ELR (cell line): ENCODE results near the gene GPSM1.
"Not testable (repeated sequence)": the region's sequence is repeated elsewhere in the genome, so short reads cannot be mapped to it uniquely, and the experiment has no call there.

ENCODE experiments used
- DNase-seq: peaks from one replicate; pipeline ENCODE4 v3.0.0-alpha.2; 2015; ENCODE audit warnings: low read depth

GPSM1 gene

DNA sequence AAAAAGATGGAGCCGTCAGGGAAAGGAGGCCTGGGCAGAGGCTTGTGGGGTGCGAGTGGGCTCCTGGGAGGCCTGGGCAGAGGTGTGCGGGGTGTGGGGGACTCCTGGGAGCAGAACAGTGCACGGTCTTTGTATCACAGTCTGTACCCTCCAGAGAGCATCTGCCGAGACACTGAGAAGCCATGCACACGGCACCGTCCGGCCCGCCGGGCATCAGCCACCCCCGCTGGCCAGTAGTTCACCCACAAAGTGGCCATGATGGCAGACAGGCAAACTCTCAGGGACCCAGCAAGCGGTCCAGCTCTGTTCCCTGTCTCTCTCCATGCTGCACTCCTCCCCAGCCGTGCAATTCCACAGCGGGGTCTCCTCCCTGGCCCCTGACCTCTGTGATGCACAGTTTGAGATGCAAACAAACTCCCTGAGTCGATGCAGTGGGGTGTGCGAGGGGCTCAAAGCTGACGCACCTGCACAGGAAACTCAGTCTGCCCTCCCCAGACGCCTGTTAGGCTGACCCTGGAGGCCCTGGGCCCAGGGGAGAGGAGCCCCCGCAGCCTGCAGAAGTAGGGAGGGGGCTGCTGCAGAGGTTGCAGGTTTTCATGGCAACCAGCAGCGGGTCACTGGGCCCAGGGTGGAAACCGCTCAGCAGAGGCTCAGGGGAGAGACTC, 9.1 kb upstream of the GPSM1 start:
- DNase-seq, result no peak

DNA sequence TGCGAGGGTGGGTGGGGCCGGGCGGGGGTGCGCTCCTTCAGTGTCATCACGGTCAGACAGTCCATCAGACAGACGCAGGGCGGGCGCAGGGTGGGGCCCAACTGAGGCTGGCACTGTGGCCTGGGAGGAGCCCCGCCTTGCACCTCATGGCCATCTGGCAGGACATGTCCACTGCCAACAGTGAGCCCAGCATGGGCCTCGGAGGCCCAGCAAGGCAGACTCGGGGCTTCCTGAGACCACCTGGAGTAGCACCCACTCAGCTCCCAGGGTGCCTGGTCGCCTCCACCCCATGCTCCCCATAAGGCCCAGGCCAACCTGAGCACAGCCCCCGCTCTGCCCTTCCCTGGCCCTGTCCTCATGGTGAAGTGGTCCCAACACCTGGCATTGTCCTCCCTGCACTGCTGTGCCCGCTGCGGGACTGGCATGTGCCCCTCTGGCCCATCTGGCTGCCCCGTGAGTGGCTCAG, 8.5 kb upstream of the GPSM1 start:
- DNase-seq, result no peak

DNA sequence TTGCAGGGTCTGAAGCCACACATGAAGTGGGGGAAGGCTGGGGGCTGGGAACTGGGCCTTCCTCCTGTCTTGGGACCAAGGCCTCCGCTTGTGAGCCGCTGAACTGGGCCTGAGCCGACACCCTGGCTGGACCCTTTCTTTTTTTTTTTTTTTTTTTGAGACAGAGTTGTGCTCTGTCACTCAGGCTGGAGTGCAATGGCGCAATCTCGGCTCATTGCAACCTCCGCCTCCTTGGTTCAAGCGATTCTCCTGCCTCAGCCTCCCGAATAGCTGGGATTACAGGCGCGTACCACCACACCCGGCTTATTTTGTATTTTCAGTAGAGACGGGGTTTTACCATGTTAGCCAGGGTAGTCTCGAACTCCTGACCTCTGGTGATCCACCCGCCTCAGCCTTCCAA, 8.1 kb upstream of the GPSM1 start:
- not testable (repeated sequence) for DNase-seq

DNA sequence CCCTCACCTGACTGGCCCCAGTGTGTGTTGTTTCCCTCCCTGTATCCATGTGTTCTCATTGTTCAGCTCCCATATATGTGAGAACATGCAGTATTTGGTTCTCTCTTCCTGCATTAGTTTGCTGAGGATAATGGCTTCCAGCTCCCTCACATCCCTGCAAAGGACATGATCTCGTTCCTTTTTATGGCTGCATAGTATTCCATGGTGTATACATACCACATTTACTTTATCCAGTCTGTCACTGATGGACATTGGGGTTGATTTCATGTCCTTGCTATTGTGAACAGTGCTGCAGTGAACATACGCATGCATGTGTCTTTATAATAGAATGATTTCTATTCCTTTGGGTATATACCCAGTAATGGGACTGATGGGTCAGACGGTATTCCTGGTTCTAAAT, 7.4 kb upstream of the GPSM1 start:
- DNase-seq, result not testable (repeated sequence)

DNA sequence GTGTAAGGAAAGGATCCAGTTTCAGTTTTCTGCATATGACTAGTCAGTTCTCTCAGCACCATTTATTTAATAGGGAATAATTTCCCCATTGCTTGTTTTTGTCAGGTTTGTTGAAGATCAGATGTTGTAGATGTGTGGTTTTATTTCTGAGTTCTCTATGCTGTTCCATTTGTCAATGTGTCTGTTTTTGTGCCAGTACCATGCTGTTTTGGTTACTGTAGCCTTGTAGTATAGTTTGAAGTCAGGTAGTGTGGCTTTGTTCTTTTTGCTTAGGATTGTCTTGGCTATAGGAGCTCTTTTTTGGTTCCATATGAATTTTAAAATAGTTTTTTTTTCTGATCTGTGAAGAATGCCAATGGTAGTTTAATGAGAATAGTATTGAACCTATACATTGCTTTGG, 6.4 kb upstream of the GPSM1 start:
- not testable (repeated sequence) for DNase-seq

DNA sequence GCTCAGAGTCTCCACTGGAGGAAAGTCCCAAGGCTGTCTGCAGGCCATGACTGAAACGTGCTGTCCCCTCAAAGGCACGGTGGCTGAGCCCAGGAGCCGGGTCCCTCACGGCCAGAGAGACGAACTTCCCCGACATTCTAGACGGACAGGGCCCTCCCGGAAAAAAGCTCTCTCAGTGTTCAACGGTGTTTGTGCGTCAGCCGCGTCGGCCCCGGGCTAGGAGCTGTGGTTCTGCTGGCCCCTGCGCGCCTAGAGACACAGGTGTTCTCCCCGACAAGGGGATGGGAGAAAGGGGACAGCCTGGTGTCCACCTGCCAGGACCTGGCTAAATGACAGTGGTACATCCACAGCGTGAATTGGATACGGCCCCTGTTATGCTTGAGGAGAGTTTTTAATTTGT, 5.8 kb upstream of the GPSM1 start:
- no peak for DNase-seq

DNA sequence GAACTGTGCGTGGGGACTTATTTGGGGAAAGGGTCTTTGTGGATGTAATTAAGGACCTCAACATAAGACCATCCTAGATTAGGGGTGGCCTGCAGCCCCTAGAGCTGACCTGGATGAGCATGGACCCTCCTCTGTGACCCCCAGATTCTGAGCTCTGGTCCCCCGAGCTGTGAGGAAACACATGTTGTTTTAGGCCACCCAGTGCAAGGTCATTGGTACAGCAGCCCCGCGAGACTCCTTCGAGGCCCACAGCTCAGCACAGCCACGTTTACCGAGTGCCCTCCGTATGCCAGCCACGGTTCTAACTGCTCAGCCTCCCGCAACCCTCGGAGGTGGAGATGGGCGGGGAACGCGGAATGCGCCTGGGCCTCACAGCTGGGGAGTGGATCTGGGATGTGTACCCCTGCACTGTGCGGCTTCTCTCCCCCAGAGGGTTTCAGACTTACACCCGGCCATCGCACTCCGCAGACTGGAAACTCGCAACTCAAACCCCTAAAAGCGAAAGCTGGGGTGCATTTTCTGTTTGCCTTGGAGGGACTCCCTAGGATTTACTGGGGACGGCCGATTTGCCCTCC, 4.5 kb upstream of the GPSM1 start:
- no peak for DNase-seq

DNA sequence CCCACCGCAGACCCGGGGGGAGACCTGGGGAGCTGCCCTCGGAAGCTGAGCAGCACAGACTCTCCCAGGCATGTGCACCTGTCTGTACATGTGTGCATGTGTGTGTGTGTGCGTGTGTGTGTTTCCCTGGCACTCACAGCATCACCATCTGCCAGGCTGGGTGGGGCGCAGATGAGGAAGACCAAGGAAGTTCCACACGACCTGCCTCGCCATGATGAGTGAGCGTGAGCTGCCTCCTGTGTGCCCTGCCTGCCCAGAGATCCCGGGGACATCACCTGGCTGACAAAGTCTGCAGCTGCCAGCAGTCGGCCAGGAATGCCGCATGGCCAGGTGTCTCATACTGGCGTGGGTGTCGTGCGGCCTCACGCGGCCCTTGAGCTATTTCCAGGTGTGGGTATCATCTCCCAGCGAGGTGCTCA, 4.0 kb upstream of the GPSM1 start:
- DNase-seq, result no peak

DNA sequence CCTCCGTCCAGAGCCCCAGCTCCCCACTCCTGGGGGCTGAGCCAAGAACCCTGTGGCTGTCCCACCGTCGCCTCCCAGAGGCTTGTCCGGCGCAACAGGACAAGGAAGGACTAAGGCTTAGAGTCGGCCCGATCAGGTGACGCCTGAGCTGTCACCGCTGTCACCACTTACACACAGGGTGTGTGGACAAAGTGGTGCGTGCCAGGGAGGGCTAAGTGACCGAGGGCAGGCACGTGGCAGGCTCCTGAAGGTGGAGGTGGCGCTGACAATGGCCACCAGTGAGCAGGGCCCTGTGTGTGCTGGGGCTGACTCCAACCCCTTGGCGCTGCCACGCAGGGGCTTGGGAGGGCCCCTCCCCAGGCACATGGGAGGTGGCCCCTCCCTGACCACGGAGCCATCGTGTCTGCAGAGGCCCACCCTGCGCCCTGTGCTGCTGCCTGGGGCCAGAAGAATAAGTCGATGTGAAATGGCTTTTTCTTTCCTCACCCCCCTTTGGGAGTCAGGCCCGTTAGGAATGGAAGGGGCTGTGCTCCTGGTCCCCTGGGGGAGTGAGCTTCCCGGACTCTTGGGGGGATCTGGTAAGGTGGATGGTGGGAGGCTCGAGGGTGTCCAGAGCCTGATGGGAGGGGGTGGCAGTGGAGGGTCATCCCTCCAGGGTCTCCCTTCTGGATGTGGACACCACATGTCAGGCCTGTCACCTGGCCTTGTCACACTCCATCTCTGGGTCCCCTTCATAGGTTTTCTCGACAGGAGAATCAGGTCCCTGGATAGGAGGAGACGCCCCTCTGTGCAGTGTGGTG, 2.6 kb upstream of the GPSM1 start:
- DNase-seq, result no peak

DNA sequence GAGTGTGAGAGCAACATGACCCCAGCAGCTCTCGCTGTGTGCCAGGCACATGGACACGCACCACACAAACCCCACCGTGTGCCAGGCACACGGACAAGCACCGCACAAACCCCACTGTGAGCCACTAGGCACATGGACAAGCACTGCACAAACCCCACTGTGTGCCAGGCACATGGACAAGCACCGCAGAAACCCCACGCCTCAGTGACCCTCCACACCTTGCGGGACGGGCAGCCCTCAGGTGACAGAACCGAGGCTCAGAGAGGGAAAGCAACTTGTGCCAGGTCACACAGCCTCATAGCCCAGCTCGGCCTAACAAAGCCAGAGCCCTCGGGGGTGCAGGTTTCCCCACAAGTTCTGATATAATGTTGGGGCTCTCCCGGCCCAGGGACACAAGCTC, 2.0 kb upstream of the GPSM1 start:
- DNase-seq, result no peak

DNA sequence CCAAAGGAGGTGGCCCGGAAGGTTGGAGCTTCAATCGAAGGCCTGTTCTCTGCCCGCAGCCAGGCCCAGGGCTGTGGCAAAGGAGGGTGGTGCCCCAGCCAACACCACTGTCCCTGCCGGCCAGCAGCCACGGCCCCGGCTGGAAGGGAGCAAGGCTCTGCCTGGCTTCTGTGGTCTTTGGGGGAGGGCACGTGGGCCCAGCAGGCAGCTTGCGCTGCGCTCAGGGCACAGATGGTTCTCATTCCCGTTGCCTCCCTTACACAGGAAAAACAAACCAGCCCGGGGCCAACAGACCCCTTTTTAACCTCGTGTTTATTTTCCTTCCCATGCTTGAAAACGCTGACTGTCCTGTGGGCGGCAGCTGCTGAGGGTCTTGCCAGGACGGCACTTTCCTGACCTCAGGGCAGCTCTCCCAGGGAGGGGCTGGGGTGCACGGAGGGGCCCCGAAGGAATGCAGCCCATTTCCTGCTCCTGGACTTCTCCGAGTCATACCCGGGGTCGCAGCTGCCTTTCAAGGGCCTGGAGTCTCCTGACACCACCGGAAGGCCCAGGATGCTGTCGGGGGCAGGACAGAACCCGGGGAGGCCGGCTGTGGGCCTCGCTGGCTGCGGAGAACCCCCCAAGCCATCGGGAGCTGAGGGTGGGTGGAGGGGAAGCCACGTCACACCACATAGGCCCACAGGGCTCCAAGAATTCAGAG, 1.1 kb upstream of the GPSM1 start:
- peak; percentile 73 for DNase-seq

DNA sequence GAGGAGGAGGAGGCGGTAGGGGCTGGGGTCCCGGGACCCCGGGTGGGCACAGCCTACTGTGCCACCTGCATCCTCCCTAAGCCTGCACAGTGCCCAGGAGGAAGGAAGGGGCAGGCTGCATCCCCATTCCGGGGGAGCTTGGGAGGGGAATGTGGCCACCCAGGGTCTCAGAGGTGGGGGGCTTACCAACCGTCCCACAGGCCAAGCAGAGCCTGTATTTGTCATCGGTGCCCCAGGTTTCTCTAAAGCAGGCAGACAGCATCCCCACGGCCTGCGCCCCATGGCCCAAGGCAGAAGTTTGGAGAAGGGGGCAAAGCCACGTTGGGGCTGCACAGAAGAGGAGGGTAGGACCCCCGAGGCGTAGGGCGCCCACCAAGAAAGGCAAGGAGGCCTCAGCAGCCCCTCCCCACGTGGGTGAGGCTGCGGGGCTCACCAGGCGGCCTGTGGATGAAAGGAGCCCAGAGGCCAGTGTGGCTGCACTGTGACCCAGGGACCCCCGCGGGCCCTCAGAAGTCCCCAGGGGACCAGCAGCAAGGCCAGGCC, 507 bp upstream of the GPSM1 start:
- DNase-seq, result no peak

DNA sequence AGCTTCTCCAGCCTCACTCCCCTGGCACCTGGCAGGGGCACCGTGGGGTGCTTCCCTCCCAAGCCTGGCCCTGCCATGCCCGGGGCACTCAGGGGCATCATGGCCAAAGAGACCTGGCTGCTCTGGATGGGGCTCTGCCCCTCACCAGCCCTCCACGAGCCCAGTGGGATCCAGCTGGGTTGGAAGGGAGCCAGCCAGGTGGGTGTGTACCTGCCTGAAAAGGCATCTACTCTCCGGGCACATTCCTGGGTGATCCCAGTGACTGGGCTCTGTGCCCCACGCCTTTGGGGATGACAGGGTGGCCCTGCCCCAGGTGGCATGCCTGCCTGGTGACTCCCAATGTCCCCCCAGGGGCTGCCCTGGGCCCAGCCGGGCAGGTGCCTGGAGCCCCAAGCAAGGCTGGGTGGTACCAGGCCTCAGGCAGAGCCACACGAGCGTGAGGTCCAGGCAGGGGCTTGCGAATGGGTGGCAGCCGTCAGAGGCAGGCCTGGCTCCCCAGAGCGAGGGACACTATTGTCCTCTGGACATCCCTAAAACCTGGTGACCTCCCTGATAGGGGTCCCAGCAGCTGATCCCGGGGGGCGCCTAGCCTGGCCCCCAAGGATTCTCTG, 777 bp downstream of the GPSM1 start:
- DNase-seq, result peak; percentile 26

DNA sequence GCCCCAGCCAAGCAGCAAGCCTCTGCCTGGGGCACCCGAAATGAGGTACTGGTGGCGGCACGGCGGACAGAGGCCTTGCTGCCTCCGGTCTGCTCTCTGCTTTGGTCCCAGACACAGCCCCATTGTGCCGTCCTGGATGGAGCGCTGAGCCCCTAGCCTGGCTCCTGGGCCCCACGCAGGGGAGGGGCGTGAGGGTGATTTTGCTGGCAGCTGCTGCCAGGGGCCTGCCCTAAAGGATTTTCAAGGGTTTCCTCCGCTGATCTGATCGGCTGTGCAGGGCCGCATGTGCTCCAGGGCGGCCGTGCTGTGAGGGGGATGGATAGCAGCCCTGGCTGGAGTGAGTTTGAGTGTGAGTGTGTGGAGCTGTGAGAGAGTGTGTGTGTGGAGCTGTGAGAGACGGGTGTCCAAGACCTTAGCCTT, 1.3 kb downstream of the GPSM1 start:
- DNase-seq, result peak; percentile 43

DNA sequence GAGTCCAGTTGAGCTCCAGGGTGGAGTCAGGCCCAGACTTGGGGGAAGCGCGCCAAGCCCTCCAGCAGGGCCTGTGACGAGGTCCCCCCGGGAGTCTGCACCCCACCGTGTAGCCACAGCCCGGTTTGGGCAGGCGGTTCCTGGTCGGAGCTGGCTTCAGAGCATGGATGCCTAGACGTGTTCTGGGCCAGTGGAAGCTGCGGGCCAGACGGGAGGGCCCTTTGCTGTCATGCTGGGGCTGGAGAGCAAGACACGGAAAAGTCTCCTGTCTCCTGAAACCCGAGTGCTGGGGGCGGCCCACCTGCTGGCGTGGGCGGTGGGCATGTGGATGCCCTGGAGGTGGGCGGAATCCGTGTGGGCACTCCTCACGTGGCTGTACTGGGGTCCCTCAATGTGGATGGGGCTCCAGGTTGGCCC, 1.9 kb downstream of the GPSM1 start:
- DNase-seq, result no peak

DNA sequence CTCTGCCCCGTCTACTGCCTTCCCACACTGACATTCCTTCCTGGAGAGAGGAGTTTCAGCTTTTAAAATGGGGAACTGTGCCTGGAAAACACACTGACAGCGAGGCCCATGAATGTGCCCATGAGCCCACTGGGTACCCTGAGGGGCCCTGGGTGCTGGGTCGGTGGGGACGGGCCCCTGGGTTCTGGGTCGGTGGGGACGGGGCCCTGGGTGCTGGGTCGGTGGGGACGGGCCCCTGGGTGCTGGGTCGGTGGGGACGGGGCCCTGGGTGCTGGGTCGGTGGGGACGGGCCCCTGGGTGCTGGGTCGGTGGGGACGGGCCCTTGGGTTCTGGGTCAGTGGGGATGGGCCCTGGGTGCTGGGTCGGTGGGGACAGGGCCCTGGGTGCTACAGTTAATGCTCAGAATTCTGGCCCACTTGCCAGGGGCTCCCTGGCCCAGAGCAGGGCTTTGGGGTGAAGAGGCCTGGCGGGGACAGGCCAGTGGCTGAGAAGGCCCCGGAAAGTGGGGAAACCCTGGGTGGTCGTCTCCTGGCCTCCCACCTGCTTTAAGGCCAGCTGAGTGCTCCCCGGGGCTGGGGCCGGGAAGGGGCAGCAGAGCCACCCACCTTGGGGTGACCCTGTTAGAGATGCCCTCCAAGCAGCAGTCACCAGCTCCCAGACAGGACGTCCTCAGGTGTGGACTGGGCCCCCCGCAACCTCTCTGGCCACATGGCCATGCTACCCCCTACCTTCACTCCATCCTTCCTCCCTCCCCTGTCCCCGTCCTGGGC, 2.5 kb downstream of the GPSM1 start:
- no peak for DNase-seq

DNA sequence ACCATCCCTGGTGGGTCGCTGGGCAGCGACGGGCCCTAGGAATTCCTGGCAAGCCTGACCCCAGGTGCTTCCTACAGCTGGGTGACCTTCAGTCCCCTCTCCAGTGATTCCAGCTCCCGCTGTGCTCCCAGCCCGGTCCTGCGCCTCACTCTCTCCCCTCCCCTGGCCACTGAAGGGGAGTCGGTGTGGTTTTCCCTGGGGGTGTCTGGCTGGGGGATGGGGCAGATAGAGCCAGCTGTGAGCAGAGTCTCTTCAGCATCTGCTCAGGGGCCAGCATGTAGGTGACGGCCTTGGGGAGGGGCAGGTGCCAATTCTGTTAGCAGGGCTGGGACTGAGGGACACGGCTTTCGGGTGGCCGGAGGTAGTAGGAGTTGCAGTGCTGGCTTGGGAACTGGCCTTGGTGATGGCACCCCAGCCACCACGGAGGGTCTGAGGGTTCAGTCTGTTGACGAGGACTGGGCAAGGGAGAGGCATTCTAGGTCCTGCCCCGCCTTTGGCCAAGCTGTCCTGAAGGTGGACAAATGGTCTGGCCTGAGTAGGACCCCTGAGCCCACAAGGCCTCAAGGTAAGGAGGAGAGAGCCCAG, 3.2 kb downstream of the GPSM1 start:
- DNase-seq, result no peak

DNA sequence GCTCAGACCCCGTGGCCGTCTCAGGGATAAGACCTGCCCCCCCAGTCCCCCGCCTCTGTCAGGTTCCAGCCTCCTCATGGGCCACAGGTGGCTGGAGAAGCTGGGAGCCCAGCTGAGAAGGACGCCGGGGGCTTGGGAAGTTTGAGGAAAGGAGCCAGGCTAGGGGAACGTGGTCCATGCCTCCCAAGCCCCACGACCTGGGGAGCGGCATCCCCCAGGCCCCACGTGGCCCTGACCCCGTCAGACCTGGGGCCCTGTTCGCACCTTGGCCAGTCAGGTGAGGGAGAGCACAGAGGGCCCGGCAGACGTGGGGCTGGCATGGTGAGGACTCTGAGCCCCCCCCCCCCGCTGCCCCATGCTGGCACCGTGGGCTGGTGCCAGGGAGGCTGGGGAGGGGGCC, 3.7 kb downstream of the GPSM1 start:
- DNase-seq, result no peak

DNA sequence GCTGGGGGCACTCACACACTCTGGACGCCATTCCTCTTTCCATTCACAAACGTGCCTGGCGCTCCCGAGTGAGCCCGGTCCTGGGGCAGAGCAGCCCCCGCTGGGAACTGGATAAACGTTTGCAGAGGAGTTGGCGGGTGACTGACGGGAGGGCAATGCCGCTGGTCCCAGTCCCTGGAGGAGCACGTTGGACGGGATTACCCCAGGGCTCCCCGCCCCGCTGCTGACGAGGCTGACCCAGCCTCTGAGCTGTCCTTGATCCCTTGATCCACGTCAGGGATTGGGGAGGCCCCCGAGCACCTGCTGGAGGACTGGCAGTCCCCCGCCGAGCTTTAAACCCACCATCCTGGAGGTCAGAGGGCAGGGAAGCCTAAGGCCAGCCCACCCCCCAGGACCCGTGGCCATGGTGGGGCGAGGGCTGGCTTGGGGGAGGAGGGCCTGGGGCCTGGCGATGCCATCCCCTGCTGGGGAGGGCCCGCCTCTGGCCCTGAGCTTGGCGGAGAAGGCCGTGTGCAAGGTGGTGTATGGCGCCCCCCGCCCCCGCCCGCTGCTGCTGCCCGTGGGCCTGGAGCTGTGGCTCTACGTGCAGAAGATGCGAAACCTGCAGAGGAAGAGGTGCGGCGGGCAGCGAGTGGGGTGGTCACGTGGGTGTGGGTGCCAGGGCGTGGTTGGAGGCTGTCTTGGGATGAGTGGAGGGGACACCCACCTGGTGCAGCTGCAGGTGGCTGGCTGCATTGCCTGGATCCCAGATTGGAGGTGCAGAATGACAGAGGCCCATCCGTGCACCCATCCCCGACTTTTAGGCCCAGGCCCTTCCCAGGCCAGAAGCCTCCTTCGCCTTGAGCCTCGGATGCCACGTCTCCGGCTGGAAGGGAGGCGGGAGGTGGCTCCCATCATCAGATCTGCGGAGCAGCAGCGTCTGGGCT, 4.5 kb downstream of the GPSM1 start:
- DNase-seq, result no peak
